ENCODE measurements around the gene ATP8B3.

DNA sequence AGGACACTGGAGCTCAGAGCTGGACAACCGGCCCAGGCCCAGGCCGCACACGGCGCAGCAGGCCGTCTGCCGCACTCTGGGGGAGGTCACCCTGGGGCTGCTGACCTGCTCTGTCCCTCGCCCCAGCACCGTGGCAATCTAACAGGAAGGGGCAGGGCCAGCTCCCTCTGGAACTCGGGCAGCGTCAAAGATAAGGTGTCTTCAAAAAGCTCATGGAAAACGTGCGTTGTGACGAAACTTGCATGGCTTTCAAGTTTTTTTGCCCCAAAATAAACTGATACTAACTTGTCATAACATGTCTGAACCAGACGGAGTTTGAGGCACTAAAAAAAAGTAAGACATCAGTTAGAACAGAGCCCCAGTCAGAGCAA lies 12.2 kb upstream of the ATP8B3 start:
- TF ChIP-seq REST (IDR thresholded peaks at IDR 0.05; ENCODE audit: low read depth) (no peak), FOXM1 (IDR thresholded peaks at IDR 0.05; ENCODE audit: borderline replicate concordance, low read depth) (no peak), RAD21 (IDR thresholded peaks at IDR 0.05; ENCODE audit: low read depth) (no peak), TAF1 (IDR thresholded peaks at IDR 0.05; ENCODE audit: low read depth) (no peak), EP300 (IDR thresholded peaks at IDR 0.05; ENCODE audit: borderline replicate concordance) (no peak), EGR1 (IDR thresholded peaks at IDR 0.05) (no peak), CEBPB (IDR thresholded peaks at IDR 0.05) (no peak), TEAD4 (IDR thresholded peaks at IDR 0.05) (no peak), TCF12 (IDR thresholded peaks at IDR 0.05; ENCODE audit: low read depth) (no peak), CREB1 (IDR thresholded peaks at IDR 0.05; ENCODE audit: low read depth) (no peak)
- TF ChIP-seq, protein P1, sequence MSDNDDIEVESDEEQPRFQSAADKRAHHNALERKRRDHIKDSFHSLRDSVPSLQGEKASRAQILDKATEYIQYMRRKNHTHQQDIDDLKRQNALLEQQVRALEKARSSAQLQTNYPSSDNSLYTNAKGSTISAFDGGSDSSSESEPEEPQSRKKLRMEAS (IDR thresholded peaks at IDR 0.05): no peak

Measured in Ishikawa (cell line).